GM12891 (cell line): Measurements from ENCODE around the gene RHEX.
"Not testable (repeated sequence)": the region's sequence is repeated elsewhere in the genome, so short reads cannot be mapped to it uniquely, and the experiment has no call there.

Experiments used
- DNase-seq: peaks from one replicate; pipeline ENCODE4 v3.0.0; 2011; ENCODE audit warnings: low spot score; ENCODE audit not compliant: insufficient read length
- FAIRE-seq: peaks from 2 replicates; lab custom pipeline; 2011; peaks lifted over from hg19 to GRCh38; lab: Jason Lieb, UNC
- PAX5 ChIP-seq: IDR thresholded peaks from 2 replicates; pipeline ENCODE4 v1.6.1; 2011; ENCODE audit warnings: low read length, moderate library complexity, mild to moderate bottlenecking; ENCODE audit not compliant: insufficient read depth, severe bottlenecking
- POLR2A ChIP-seq: IDR thresholded peaks from 2 replicates; pipeline ENCODE4 v1.6.1; 2011; ENCODE audit warnings: low read depth, low read length, control low read depth
- POLR2AphosphoS5 ChIP-seq: IDR thresholded peaks from 2 replicates; pipeline ENCODE4 v1.6.1; 2011; ENCODE audit warnings: low read depth, low read length, control low read depth
- POU2F2 ChIP-seq: IDR thresholded peaks from 2 replicates; pipeline ENCODE4 v1.6.1; 2011; ENCODE audit warnings: low read depth, mild to moderate bottlenecking, control low read depth, low read length, moderate library complexity
- SPI1 ChIP-seq: IDR thresholded peaks from 2 replicates; pipeline ENCODE4 v1.6.1; 2011; ENCODE audit warnings: low read depth, low read length, control low read depth
- TAF1 ChIP-seq: IDR thresholded peaks from 2 replicates; pipeline ENCODE4 v1.6.1; 2011; ENCODE audit warnings: low read depth, low read length, control low read depth

Gene RHEX

GRCh38 chr1:206058927-206059292, 5.9 kb downstream of the RHEX start:
- FAIRE-seq: no peak
- no peak for TF ChIP-seq PAX5
- no peak for TF ChIP-seq POLR2AphosphoS5
- TF ChIP-seq POU2F2: no peak
- TF ChIP-seq SPI1: no peak
- no peak for TF ChIP-seq POLR2A
- TF ChIP-seq TAF1: no peak
- DNase-seq: no peak

DNA sequence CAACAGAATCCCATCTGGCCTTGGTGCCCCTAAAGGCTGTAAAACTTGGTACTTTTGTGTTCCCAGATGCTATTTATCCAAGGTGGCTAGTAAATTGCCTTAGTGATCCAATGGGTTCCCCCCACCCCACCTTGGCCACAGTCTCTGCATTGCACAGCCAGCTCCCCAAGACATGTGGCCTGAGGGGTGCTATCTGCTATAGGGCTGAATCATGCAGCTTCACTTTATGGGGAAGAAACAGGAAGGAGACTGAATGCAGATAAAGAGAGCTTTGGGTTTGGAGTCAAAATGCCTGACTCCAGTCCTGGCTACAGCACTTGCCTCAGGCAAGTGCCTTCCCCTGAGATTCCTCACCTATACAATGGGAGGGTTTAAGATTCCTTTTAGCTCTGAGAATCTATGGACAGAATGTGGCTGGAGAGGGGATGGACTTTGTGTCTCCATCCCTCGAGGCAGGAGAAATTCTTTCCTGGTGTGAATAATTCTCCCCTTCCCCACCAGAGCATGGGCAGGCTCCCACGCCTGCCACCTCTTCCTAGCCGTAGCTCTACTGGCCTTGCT, 6.5 kb downstream of the RHEX start:
- FAIRE-seq: no peak
- DNase-seq: no peak
- TF ChIP-seq TAF1: no peak
- no peak for TF ChIP-seq POLR2A
- no peak for TF ChIP-seq POU2F2
- no peak for TF ChIP-seq POLR2AphosphoS5
- TF ChIP-seq PAX5: no peak
- TF ChIP-seq SPI1: no peak

- TF ChIP-seq POLR2AphosphoS5 (no peak), TAF1 (no peak), PAX5 (no peak), POLR2A (no peak), SPI1 (no peak), POU2F2 (no peak)
- FAIRE-seq (no peak), DNase-seq (no peak)
These were observed 7.9 kb downstream of the RHEX start for GRCh38 chr1:206060844-206061243.

DNA sequence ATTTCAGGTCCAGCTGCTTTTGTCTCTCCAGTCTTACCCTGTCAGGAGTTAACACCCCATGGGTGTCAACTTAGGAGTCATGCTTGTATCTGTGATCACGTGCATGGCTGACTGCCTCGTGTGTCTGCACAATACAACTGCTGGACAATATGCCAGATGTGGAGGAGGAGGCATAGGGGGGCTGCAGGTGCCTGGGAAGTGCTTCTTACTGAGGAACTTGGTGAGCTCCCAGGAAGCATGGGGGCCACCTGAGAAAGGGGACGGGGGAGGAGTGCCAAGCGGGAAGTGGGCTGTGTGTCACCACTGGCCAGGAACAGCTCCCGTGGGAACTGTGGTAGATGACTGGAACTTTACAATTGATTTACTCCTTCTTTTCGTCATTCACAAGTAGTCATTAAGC, 9.5 kb downstream of the RHEX start:
- DNase-seq: no peak
- no peak for FAIRE-seq
- TF ChIP-seq POLR2AphosphoS5 (no peak), SPI1 (no peak), PAX5 (no peak), POU2F2 (no peak), TAF1 (no peak), POLR2A (no peak)

DNA sequence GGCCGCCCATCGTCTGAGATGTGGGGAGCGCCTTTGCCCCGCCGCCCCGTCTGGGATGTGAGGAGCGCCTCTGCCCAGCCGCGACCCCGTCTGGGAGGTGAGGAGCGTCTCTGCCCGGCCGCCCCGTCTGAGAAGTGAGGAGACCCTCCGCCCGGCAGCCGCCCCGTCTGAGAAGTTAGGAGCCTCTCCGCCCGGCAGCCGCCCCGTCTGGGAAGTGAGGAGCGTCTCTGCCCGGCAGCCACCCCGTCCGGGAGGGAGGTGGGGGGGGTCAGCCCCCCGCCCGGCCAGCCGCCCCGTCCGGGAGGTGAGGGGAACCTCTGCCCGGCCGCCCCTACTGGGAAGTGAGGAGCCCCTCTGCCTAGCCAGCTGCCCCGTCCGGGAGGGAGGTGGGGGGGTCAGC, 11.0 kb downstream of the RHEX start:
- FAIRE-seq, DNase-seq: not testable (repeated sequence)

- FAIRE-seq, DNase-seq: not testable (repeated sequence)
These were observed 11.5 kb downstream of the RHEX start for GRCh38 chr1:206064501-206064900.

GRCh38 chr1:206065547-206066145, 12.7 kb downstream of the RHEX start:
- no peak for DNase-seq
- TF ChIP-seq SPI1: no peak
- TF ChIP-seq PAX5: no peak
- no peak for TF ChIP-seq POLR2A
- TF ChIP-seq POU2F2: no peak
- no peak for TF ChIP-seq TAF1
- no peak for TF ChIP-seq POLR2AphosphoS5
- no peak for FAIRE-seq

DNA sequence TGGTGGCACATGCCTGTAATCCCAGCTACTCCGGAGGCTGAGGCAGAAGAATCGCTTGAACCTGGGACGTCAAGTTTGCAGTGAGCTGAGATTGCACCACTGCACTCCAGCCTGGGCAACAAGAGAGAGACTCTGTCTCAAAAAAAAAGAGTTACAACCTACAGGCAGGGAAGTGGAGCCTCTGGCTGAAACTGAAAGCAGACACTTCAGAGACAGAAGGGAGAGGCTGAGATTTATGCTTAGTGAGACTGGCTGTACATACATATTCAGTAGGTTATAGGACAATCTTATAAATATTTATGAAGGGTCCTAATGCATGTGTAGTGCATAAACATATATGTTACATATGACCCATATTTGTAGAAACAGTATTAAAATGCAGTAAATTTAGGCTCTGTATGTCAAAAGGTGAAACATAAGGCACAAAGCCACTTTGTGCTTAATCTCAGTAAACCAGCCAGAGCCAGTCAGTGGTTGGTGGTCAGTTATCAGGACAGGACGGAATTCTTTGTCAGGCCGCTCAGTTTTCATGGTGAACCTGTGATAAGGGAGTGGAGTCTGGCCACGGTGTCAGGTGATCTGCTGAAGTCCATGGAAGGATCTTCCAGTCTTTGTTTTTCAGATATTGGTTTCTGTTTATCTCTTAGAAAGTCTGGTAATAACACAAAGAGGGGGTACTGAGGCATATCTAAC, 13.7 kb downstream of the RHEX start:
- DNase-seq (no peak), FAIRE-seq (no peak)
- TF ChIP-seq SPI1 (peak; percentile 83), POU2F2 (no peak), PAX5 (no peak)

GRCh38 chr1:206067486-206068227, 14.7 kb downstream of the RHEX start:
- DNase-seq (no peak), FAIRE-seq (peak; percentile 16)
- no peak for TF ChIP-seq SPI1
- TF ChIP-seq POLR2A: no peak
- no peak for TF ChIP-seq PAX5
- TF ChIP-seq POLR2AphosphoS5: no peak
- no peak for TF ChIP-seq POU2F2
- no peak for TF ChIP-seq TAF1

- no peak for FAIRE-seq
- TF ChIP-seq POU2F2 (no peak), SPI1 (peak; percentile 54)
- DNase-seq: no peak
These were observed 15.3 kb downstream of the RHEX start for GRCh38 chr1:206068314-206068713.
